K562 (cell line): ENCODE results near the gene ZSWIM8. TPM values are rescaled to one million over a fixed set of nuclear protein-coding genes. Genes with fewer than 3 reads are reported as not detected.

ENCODE experiments used
- ARNT ChIP-seq, 2 experiments: fragments of 450-650 bp; IDR thresholded peaks; 2 replicates each; pipeline ENCODE4 v1.6.1; 2016; ENCODE audit warnings: mild to moderate bottlenecking in 1 of 2
- CBX2 ChIP-seq: fragments of 200-600 bp; sonication (generic); IDR thresholded peaks from one replicate; pipeline ENCODE4 v1.6.1; 2012; ENCODE audit warnings: mild to moderate bottlenecking, low read length, inconsistent platforms; ENCODE audit not compliant: insufficient read depth, poor library complexity, severe bottlenecking
- CHCHD3 ChIP-seq: fragments of 250-450 bp; sonication (Bioruptor Pico); IDR thresholded peaks from 2 replicates; pipeline ENCODE4 v2.1.2; 2022; ENCODE audit warnings: mild to moderate bottlenecking
- DDX20 ChIP-seq: fragments of 450-650 bp; IDR thresholded peaks from 2 replicates; pipeline ENCODE4 v1.6.1; 2016; ENCODE audit warnings: missing genetic modification characterization, low read depth, mild to moderate bottlenecking, missing compliant biosample characterization, moderate library complexity
- EHMT2 ChIP-seq: fragments of 450-650 bp; IDR thresholded peaks from 2 replicates; pipeline ENCODE4 v1.6.1; 2018; ENCODE audit warnings: antibody characterized with exemption
- MAFF ChIP-seq: IDR thresholded peaks from 2 replicates; pipeline ENCODE4 v1.6.1; 2012; ENCODE audit warnings: low read length, improper control_type of control experiment
- MAFK ChIP-seq: IDR thresholded peaks from 2 replicates; pipeline ENCODE4 v1.6.1; 2011; ENCODE audit warnings: low read length, improper control_type of control experiment
- MIER1 ChIP-seq: fragments of 450-650 bp; IDR thresholded peaks from 2 replicates; pipeline ENCODE4 v1.6.1; 2016; ENCODE audit warnings: antibody characterized with exemption, mild to moderate bottlenecking, low read depth
- RB1 ChIP-seq: fragments of 450-650 bp; IDR thresholded peaks from 2 replicates; pipeline ENCODE4 v1.6.1; 2017; ENCODE audit warnings: low read depth, mild to moderate bottlenecking
- SIN3A ChIP-seq, 2 experiments: fragments of 150-350 bp in 1 of 2; IDR thresholded peaks; 2 replicates each; pipeline ENCODE4 v1.6.1; 2011 to 2016; ENCODE audit warnings: borderline replicate concordance in 2 of 2, low read depth in 2 of 2, low read length in 2 of 2, mild to moderate bottlenecking in 2 of 2, moderate library complexity in 2 of 2; ENCODE audit not compliant: control insufficient read depth in 1 of 2
- ZBTB9 ChIP-seq: fragments of 450-650 bp; formaldehyde crosslinking; IDR thresholded peaks from 2 replicates; pipeline ENCODE4 v1.4.0; 2020; ENCODE audit warnings: mild to moderate bottlenecking, moderate library complexity
- ZNF24 ChIP-seq: fragments of 450-650 bp; IDR thresholded peaks from 2 replicates; pipeline ENCODE4 v1.6.1; 2016
- polyA plus RNA-seq, 8 experiments: library from polyadenylated mRNA; depleted of rRNA in 4 of 8; stranded (reverse) in 5 of 8; unstranded in 3 of 8; fragments of >200 nt; fragmentation: Nextera tagmentation in 2 of 8; fragmentation: Illumina TruSeq in 1 of 8; extraction: Ambion mirVana in 2 of 8; extraction: Trizol in 1 of 8; gene quantifications; 2 replicates each; pipeline versions ENCODE4 v1.2.1 to v1.2.3, GENCODE V29; 2011 to 2014; ENCODE audit warnings: inconsistent platforms in 1 of 8, missing spikeins in 1 of 8
- total RNA-seq, 7 experiments: library from RNA; depleted of rRNA in 6 of 7; stranded (reverse); fragments of >200 nt in 6 of 7; fragmentation: Illumina TruSeq in 2 of 7; extraction: Trizol in 2 of 7; gene quantifications; 2 replicates each; pipeline versions ENCODE4 v1.2.1 to v1.2.3, GENCODE V29; 2011 to 2021; ENCODE audit warnings: low replicate concordance in 1 of 7
- TF ChIP-seq, protein P1 (sequence below): sonication (generic); formaldehyde crosslinking; IDR thresholded peaks from 2 replicates; pipeline ENCODE4 v1.8.0; 2023; ENCODE audit warnings: missing genetic modification reagents, mild to moderate bottlenecking, borderline replicate concordance
- TF ChIP-seq, protein P2 (sequence below), 2 experiments: IDR thresholded peaks in 1 of 2; conservative IDR thresholded peaks in 1 of 2; 2 replicates each; pipeline ENCODE4 v1.6.1; 2016; ENCODE audit warnings: low read depth in 2 of 2, mild to moderate bottlenecking in 1 of 2, missing compliant biosample characterization in 1 of 2, missing genetic modification characterization in 1 of 2, moderate library complexity in 1 of 2
- TF ChIP-seq, protein P3 (sequence below), 2 experiments: fragments of 450-650 bp; conservative IDR thresholded peaks; 2 replicates each; pipeline ENCODE4 v1.6.1; 2017; ENCODE audit warnings: mild to moderate bottlenecking in 2 of 2, moderate library complexity in 2 of 2

The ZSWIM8 gene
- total and polyA plus RNA-seq, 9 of the 15 experiments (the other 6 are each of a cell fraction or from before 2014, with no cell fraction given): 5.6 to 47.8 (median 26.7) TPM

- TF ChIP-seq, protein P1, sequence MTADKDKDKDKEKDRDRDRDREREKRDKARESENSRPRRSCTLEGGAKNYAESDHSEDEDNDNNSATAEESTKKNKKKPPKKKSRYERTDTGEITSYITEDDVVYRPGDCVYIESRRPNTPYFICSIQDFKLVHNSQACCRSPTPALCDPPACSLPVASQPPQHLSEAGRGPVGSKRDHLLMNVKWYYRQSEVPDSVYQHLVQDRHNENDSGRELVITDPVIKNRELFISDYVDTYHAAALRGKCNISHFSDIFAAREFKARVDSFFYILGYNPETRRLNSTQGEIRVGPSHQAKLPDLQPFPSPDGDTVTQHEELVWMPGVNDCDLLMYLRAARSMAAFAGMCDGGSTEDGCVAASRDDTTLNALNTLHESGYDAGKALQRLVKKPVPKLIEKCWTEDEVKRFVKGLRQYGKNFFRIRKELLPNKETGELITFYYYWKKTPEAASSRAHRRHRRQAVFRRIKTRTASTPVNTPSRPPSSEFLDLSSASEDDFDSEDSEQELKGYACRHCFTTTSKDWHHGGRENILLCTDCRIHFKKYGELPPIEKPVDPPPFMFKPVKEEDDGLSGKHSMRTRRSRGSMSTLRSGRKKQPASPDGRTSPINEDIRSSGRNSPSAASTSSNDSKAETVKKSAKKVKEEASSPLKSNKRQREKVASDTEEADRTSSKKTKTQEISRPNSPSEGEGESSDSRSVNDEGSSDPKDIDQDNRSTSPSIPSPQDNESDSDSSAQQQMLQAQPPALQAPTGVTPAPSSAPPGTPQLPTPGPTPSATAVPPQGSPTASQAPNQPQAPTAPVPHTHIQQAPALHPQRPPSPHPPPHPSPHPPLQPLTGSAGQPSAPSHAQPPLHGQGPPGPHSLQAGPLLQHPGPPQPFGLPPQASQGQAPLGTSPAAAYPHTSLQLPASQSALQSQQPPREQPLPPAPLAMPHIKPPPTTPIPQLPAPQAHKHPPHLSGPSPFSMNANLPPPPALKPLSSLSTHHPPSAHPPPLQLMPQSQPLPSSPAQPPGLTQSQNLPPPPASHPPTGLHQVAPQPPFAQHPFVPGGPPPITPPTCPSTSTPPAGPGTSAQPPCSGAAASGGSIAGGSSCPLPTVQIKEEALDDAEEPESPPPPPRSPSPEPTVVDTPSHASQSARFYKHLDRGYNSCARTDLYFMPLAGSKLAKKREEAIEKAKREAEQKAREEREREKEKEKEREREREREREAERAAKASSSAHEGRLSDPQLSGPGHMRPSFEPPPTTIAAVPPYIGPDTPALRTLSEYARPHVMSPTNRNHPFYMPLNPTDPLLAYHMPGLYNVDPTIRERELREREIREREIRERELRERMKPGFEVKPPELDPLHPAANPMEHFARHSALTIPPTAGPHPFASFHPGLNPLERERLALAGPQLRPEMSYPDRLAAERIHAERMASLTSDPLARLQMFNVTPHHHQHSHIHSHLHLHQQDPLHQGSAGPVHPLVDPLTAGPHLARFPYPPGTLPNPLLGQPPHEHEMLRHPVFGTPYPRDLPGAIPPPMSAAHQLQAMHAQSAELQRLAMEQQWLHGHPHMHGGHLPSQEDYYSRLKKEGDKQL (CRISPR knock-in tag): 0 out of 2 replicates have a peak, but pooled peaks have one; percentile 46
- TF ChIP-seq MAFK: no peak
- TF ChIP-seq, protein P2, sequence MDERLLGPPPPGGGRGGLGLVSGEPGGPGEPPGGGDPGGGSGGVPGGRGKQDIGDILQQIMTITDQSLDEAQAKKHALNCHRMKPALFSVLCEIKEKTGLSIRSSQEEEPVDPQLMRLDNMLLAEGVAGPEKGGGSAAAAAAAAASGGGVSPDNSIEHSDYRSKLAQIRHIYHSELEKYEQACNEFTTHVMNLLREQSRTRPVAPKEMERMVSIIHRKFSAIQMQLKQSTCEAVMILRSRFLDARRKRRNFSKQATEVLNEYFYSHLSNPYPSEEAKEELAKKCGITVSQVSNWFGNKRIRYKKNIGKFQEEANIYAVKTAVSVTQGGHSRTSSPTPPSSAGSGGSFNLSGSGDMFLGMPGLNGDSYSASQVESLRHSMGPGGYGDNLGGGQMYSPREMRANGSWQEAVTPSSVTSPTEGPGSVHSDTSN (CRISPR knock-in tag; IDR thresholded peaks at IDR 0.05; ENCODE audit: low read depth): no peak
- TF ChIP-seq, protein P2 (tag; conservative IDR thresholded peaks at IDR 0.05; ENCODE audit: low read depth): peak; percentile 77
- no peak for TF ChIP-seq DDX20
- TF ChIP-seq ARNT (IDR thresholded peaks at IDR 0.05): no peak
- TF ChIP-seq MAFF: no peak
- 0 out of 2 replicates have a peak, but pooled peaks have one; percentile 43 for TF ChIP-seq ZBTB9 (CRISPR knock-in tag)
- TF ChIP-seq MIER1: peak; percentile 85
- TF ChIP-seq ZNF24: no peak
- peak; percentile 14 to 96; a peak in 1 of 4 replicates for TF ChIP-seq SIN3A (IDR thresholded peaks at IDR 0.05; ENCODE audit: borderline replicate concordance in 2 of 2, control insufficient read depth in 1 of 2, low read depth in 2 of 2, low read length in 2 of 2)
- TF ChIP-seq RB1: 0 out of 2 replicates have a peak, but pooled peaks have one; percentile 6
- peak; percentile 89 for TF ChIP-seq EHMT2
- TF ChIP-seq, protein P3, sequence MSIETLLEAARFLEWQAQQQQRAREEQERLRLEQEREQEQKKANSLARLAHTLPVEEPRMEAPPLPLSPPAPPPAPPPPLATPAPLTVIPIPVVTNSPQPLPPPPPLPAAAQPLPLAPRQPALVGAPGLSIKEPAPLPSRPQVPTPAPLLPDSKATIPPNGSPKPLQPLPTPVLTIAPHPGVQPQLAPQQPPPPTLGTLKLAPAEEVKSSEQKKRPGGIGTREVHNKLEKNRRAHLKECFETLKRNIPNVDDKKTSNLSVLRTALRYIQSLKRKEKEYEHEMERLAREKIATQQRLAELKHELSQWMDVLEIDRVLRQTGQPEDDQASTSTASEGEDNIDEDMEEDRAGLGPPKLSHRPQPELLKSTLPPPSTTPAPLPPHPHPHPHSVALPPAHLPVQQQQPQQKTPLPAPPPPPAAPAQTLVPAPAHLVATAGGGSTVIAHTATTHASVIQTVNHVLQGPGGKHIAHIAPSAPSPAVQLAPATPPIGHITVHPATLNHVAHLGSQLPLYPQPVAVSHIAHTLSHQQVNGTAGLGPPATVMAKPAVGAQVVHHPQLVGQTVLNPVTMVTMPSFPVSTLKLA (conservative IDR thresholded peaks at IDR 0.05): peak; percentile 55 to 65
- TF ChIP-seq CBX2: no peak
- no peak for TF ChIP-seq CHCHD3 (CRISPR knock-in tag)
These were observed 510 bp downstream of the ZSWIM8 start (continued) for GRCh38 chr10:73785721-73786511.
